Liver (tissue), 9 donors: Measurements from ENCODE around the gene PRPF18. TPM values are rescaled to one million over a fixed set of nuclear protein-coding genes. Genes with fewer than 3 reads are reported as not detected.

Experiments used
- DNase-seq: peaks from one replicate; pipeline ENCODE4 v3.0.0-alpha.2; 2017; ENCODE audit warnings: low spot score
- H3K27ac ChIP-seq, 2 donors: one replicate each; pipeline ENCODE4 v1.7.0; 2013; ENCODE audit warnings: inconsistent platforms in 2 of 2, low read length in 2 of 2, control low read depth in 1 of 2, low read depth in 1 of 2, mild to moderate bottlenecking in 1 of 2
- H3K27me3 ChIP-seq, 4 donors: one replicate each; pipeline versions ENCODE4 v1.6.1 to v1.7.0; 2013; ENCODE audit warnings: low read length in 3 of 4, inconsistent platforms in 1 of 4, mild to moderate bottlenecking in 1 of 4, moderate library complexity in 1 of 4; ENCODE audit not compliant: control insufficient read depth in 4 of 4, insufficient read depth in 4 of 4
- H3K36me3 ChIP-seq, 4 donors: one replicate each; pipeline versions ENCODE4 v1.6.1 to v1.7.0; 2013; ENCODE audit warnings: low read length in 3 of 4, mild to moderate bottlenecking in 3 of 4, low read depth in 1 of 4, moderate library complexity in 1 of 4; ENCODE audit not compliant: control insufficient read depth in 4 of 4, insufficient read depth in 3 of 4
- H3K4me1 ChIP-seq, 4 donors: one replicate each; pipeline versions ENCODE4 v1.6.1 to v1.7.0; 2013; ENCODE audit warnings: low read length in 3 of 4, mild to moderate bottlenecking in 3 of 4, moderate library complexity in 1 of 4; ENCODE audit not compliant: control insufficient read depth in 4 of 4, insufficient read depth in 4 of 4
- H3K4me3 ChIP-seq, 3 donors: one replicate each; pipeline versions ENCODE4 v1.6.1 to v1.7.0; 2013; ENCODE audit warnings: low read length in 3 of 3, control low read depth in 1 of 3, low read depth in 1 of 3, mild to moderate bottlenecking in 1 of 3
- H3K9ac ChIP-seq, 2 donors: one replicate each; pipeline ENCODE4 v1.7.0; 2013; ENCODE audit warnings: low read length in 2 of 2, mild to moderate bottlenecking in 2 of 2, moderate library complexity in 2 of 2, control low read depth in 1 of 2, low read depth in 1 of 2
- H3K9me3 ChIP-seq, 4 donors: one replicate each; pipeline versions ENCODE4 v1.6.1 to v1.7.0; 2013; ENCODE audit warnings: low read length in 3 of 4; ENCODE audit not compliant: control insufficient read depth in 4 of 4
- EGR1 ChIP-seq, 2 donors: IDR thresholded peaks; 2 replicates each; pipeline ENCODE4 v1.6.1; 2016 to 2018; ENCODE audit warnings: antibody characterized with exemption in 2 of 2, low read depth in 2 of 2
- FOXA1 ChIP-seq: IDR thresholded peaks from 2 replicates; pipeline ENCODE4 v1.6.1; 2016; ENCODE audit warnings: antibody characterized with exemption
- GABPA ChIP-seq, 2 donors: IDR thresholded peaks in 1 of 2; conservative IDR thresholded peaks in 1 of 2; 2 replicates each; pipeline ENCODE4 v1.6.1; 2016; ENCODE audit warnings: antibody characterized with exemption in 2 of 2, mild to moderate bottlenecking in 1 of 2, moderate library complexity in 1 of 2
- HNF4A ChIP-seq, 2 donors: conservative IDR thresholded peaks; 2 replicates each; pipeline ENCODE4 v1.6.1; 2016; ENCODE audit warnings: antibody characterized with exemption in 2 of 2, mild to moderate bottlenecking in 2 of 2
- HNF4G ChIP-seq: IDR thresholded peaks from 2 replicates; pipeline ENCODE4 v1.6.1; 2016; ENCODE audit warnings: antibody characterized with exemption
- JUND ChIP-seq, 2 donors: IDR thresholded peaks; 2 replicates each; pipeline ENCODE4 v1.6.1; 2016; ENCODE audit warnings: antibody characterized with exemption in 2 of 2
- NR2F2 ChIP-seq: IDR thresholded peaks from 2 replicates; pipeline ENCODE4 v1.6.1; 2016; ENCODE audit warnings: antibody characterized with exemption
- RAD21 ChIP-seq, 2 donors: IDR thresholded peaks; 2 replicates each; pipeline ENCODE4 v1.6.1; 2016; ENCODE audit warnings: antibody characterized with exemption in 2 of 2, mild to moderate bottlenecking in 2 of 2
- SP1 ChIP-seq: IDR thresholded peaks from 2 replicates; pipeline ENCODE4 v1.6.1; 2018; ENCODE audit warnings: antibody characterized with exemption, mild to moderate bottlenecking
- TAF1 ChIP-seq: conservative IDR thresholded peaks from 2 replicates; pipeline ENCODE4 v1.6.1; 2016; ENCODE audit warnings: antibody characterized with exemption, mild to moderate bottlenecking
- YY1 ChIP-seq: IDR thresholded peaks from 2 replicates; pipeline ENCODE4 v1.6.1; 2016; ENCODE audit warnings: antibody characterized with exemption, mild to moderate bottlenecking
- WGBS: extraction: QIAGEN DNeasy Blood & Tissue Kit; methylation state at CpG from one replicate; pipeline ENCODE4 v1.1.7; 2013; 5-methylcytosine and 5-hydroxymethylcytosine counted together
- polyA plus RNA-seq, 2 donors: library from polyadenylated mRNA; stranded (reverse) in 1 of 2; unstranded in 1 of 2; fragments of 200-250 nt in 1 of 2; fragments of >200 nt in 1 of 2; fragmentation: Nextera tagmentation in 1 of 2; extraction: Ambion mirVana in 1 of 2; gene quantifications; one replicate each; pipeline versions ENCODE4 v1.2.1 to v1.2.3, GENCODE V29; 2013 to 2015
- total RNA-seq, 2 donors: library from RNA; depleted of rRNA; stranded (reverse); fragments of >200 nt; gene quantifications; one replicate each; pipeline ENCODE4 v1.2.3, GENCODE V29; 2014
- TF ChIP-seq, protein P1 (sequence below): IDR thresholded peaks from 2 replicates; pipeline ENCODE4 v1.6.1; 2016; ENCODE audit warnings: antibody characterized with exemption, mild to moderate bottlenecking
- TF ChIP-seq, protein P2 (sequence below): IDR thresholded peaks from 2 replicates; pipeline ENCODE4 v1.6.1; 2016; ENCODE audit warnings: antibody characterized with exemption
- TF ChIP-seq, protein P3 (sequence below): fragments of 150-350 bp; IDR thresholded peaks from 2 replicates; pipeline ENCODE4 v1.5.1; 2017; ENCODE audit warnings: improper control_type of control experiment, low read depth, low read length; ENCODE audit not compliant: missing input control
- TF ChIP-seq, protein P4 (sequence below): IDR thresholded peaks from 2 replicates; pipeline ENCODE4 v1.6.1; 2016; ENCODE audit warnings: antibody characterized with exemption
- donor health status: healthy.
- donor health status: healthy.
- donor health status: healthy.
- donor health status: healthy.
- donor health status: healthy.

Gene PRPF18
- total and polyA plus RNA-seq, 4 donors, result 10.0 to 28.3 (median 14.5) TPM

DNA sequence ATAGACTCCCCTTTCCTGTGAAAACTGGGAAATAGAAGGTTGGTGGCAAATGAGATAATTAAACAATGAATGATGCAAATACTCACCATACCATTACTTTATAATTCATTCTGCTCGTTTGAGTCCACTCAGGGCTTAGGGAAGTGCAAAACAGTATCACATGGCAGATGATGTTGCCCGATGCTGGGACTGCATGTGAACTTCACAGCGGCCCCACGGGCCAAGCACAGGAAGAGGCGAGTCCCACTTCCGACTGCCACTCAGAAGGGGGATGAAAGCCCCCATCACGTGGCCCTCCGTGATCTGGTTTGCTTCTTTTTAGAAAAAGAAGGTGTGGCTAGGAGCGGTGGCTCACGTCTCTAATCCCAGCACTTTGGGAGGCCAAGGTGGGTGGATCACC lies 71.5 kb downstream of the PRPF18 start:
- Histone ChIP-seq H3K4me3 (no peak overlapping the region), H3K9ac (no peak overlapping the region), H3K27me3 (no peaks in the 10 kb centered on the region), H3K4me1 (peaks cover 0 to 8% (median 0%) of the 10 kb centered on the region in 4 donors), H3K9me3 (no peaks in the 10 kb centered on the region), H3K27ac (no peak overlapping the region), H3K36me3 (peaks cover 9 to 53% (median 36%) of the 10 kb centered on the region in 4 donors)
- WGBS, result 72% methylated on average over 10 of the region's 10 CpGs
- TF ChIP-seq, protein P1, sequence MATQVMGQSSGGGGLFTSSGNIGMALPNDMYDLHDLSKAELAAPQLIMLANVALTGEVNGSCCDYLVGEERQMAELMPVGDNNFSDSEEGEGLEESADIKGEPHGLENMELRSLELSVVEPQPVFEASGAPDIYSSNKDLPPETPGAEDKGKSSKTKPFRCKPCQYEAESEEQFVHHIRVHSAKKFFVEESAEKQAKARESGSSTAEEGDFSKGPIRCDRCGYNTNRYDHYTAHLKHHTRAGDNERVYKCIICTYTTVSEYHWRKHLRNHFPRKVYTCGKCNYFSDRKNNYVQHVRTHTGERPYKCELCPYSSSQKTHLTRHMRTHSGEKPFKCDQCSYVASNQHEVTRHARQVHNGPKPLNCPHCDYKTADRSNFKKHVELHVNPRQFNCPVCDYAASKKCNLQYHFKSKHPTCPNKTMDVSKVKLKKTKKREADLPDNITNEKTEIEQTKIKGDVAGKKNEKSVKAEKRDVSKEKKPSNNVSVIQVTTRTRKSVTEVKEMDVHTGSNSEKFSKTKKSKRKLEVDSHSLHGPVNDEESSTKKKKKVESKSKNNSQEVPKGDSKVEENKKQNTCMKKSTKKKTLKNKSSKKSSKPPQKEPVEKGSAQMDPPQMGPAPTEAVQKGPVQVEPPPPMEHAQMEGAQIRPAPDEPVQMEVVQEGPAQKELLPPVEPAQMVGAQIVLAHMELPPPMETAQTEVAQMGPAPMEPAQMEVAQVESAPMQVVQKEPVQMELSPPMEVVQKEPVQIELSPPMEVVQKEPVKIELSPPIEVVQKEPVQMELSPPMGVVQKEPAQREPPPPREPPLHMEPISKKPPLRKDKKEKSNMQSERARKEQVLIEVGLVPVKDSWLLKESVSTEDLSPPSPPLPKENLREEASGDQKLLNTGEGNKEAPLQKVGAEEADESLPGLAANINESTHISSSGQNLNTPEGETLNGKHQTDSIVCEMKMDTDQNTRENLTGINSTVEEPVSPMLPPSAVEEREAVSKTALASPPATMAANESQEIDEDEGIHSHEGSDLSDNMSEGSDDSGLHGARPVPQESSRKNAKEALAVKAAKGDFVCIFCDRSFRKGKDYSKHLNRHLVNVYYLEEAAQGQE, result no peak
- TF ChIP-seq FOXA1 (no peak), SP1 (no peak), TAF1 (no peak), JUND (IDR thresholded peaks at IDR 0.05) (no peak), HNF4G (no peak), EGR1 (IDR thresholded peaks at IDR 0.05; ENCODE audit: low read depth in 2 of 2) (no peak), GABPA (IDR thresholded peaks at IDR 0.05 in 1 of 2, conservative IDR thresholded peaks at IDR 0.05 in 1 of 2) (no peak), YY1 (no peak), NR2F2 (no peak)
- TF ChIP-seq, protein P2, sequence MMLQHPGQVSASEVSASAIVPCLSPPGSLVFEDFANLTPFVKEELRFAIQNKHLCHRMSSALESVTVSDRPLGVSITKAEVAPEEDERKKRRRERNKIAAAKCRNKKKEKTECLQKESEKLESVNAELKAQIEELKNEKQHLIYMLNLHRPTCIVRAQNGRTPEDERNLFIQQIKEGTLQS, result no peak
- TF ChIP-seq, protein P3, sequence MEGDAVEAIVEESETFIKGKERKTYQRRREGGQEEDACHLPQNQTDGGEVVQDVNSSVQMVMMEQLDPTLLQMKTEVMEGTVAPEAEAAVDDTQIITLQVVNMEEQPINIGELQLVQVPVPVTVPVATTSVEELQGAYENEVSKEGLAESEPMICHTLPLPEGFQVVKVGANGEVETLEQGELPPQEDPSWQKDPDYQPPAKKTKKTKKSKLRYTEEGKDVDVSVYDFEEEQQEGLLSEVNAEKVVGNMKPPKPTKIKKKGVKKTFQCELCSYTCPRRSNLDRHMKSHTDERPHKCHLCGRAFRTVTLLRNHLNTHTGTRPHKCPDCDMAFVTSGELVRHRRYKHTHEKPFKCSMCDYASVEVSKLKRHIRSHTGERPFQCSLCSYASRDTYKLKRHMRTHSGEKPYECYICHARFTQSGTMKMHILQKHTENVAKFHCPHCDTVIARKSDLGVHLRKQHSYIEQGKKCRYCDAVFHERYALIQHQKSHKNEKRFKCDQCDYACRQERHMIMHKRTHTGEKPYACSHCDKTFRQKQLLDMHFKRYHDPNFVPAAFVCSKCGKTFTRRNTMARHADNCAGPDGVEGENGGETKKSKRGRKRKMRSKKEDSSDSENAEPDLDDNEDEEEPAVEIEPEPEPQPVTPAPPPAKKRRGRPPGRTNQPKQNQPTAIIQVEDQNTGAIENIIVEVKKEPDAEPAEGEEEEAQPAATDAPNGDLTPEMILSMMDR, result no peak
- no peak for DNase-seq

DNA sequence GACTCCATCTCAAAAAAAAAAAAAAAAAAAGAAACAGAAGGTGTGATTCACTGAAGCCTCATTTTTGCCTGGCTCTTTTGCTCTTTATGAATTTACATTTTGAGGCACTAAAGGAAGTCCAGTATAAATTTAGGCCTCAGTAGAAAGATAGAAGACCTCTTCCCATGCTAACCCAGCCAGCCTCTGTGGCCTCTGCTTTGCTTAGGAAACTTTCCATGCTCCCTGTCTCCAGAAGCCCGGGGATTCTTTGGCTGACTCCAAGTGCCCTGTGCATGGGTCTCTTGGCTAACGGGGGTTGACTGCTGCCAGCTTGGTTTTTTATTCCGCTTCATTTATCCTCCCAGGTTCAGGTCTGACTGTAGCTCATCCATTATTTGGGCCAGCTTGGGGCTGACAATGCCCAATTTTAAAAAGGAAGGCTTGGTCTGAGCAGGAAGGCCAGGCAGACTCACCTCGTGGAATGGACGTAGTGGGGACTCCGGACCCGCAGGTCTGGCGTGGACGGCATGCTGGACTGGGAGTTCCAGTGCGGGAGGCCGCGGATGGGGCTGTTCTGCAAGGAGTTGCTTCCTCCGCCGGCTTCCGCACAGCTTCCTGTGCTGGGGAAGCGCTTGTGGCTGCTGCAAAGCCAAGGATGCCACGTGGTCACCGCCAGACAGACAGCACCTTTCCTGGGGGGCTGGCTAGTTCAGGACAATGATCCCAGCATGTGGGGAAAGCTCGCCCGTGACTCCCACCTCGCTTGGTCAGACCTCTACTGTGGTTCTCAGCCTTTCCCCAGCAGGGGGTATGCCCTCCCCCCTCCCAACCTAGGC lies 72.3 kb downstream of the PRPF18 start:
- 63% methylated on average over 21 of the region's 21 CpGs for WGBS
- Histone ChIP-seq H3K36me3 (peaks cover 9 to 47% (median 29%) of the 10 kb centered on the region in 4 donors), H3K4me1 (peaks cover 0 to 8% (median 0%) of the 10 kb centered on the region in 4 donors), H3K4me3 (no peak overlapping the region), H3K27me3 (no peaks in the 10 kb centered on the region), H3K9me3 (no peaks in the 10 kb centered on the region), H3K27ac (peak overlapping the region in 1 of 2 donors; percentile 26), H3K9ac (no peak overlapping the region)
- no peak for DNase-seq
- TF ChIP-seq HNF4A (conservative IDR thresholded peaks at IDR 0.05) (no peak), RAD21 (IDR thresholded peaks at IDR 0.05) (no peak), SP1 (no peak), NR2F2 (no peak), GABPA (IDR thresholded peaks at IDR 0.05 in 1 of 2, conservative IDR thresholded peaks at IDR 0.05 in 1 of 2) (no peak), TAF1 (no peak), JUND (IDR thresholded peaks at IDR 0.05) (no peak), HNF4G (no peak), FOXA1 (no peak)
- TF ChIP-seq, protein P4, sequence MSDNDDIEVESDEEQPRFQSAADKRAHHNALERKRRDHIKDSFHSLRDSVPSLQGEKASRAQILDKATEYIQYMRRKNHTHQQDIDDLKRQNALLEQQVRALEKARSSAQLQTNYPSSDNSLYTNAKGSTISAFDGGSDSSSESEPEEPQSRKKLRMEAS, result no peak
- TF ChIP-seq, protein P2, result no peak
- TF ChIP-seq, protein P1, result no peak
